Cortex of kidney (tissue), 1 donor: ENCODE measurements around the gene UGT2B28.
"Not testable (repeated sequence)": the region's sequence is repeated elsewhere in the genome, so short reads cannot be mapped to it uniquely, and the experiment has no call there.

Experiments used
- DNase-seq: peaks from one replicate; lab custom pipeline; 2025; lab: John Stamatoyannopoulos, UW

Gene UGT2B28

DNA sequence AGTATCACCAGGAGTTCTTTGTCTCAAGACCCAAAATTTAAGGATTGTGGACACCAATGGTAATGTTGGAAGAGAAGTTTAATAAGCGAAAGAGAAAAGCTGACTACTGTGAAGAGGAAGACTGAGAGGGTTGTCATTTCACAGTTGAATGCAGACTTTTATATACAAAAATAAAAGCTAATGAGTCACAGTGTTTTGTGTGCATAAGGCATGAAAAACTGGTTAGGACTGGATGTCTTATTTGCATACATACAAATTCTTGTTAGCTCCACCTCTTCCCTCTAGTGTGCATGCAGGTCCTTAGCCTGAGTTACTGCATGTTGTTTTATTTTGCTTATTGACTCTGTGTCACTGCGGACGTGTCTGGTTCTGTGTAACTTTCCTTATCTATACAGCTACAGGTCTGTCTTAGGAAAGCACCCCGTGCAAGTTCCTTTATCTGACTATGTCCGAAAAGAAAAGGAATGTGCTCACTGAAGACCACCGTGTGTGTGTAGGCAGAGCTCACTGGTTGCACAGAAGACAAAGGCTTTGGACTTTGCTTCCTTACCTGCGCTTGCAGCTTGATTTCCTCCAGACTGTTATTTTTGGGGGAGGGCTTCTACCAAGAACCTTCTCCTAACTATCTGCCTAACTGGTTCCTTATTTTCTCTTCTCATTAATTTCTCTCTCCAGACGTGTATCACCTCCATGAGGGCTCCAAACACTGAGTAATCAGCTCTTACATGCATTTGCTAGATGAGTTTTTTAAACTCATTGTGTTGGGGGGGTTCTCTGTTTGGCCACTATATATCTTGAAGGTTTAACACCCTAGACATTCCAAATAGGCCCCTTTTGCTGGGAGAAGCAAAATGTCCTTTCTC, 63.5 kb downstream of the UGT2B28 start:
- DNase-seq = not testable (repeated sequence)
